Dedifferentiated amniotic fluid mesenchymal stem cell (primary cell): ENCODE measurements around the gene TAGLN2.

ENCODE experiments used
- DNase-seq: peaks from one replicate; pipeline ENCODE4 v3.0.0-alpha.2; 2016; ENCODE audit errors: extremely low spot score

TAGLN2 gene

DNA sequence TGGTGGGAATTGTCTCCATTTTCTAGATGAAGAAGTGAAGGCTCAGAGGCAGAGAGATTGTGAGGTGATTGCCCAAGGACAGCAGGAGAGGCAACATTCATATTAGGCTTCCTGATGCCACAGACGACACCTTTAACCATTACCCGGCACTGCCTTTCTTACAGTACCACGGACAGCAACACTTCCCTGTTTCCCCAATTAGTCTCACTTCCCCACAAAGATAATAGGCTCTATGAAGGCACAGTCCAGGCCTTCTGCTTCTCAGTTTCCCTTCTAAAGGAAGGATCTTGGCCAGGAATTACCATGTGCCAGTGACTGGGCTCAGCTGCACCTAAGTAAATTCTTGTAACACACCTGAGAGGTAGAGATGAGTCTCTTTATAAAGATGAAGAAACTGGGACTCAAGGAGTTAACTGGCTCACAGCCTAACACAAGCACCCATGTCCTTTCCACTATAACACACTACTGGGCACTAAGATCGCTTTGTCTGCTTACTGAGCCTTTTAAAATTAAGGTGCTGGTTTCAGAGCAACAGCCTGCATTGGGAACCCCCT, 10.5 kb upstream of the TAGLN2 start:
- no peak for DNase-seq

DNA sequence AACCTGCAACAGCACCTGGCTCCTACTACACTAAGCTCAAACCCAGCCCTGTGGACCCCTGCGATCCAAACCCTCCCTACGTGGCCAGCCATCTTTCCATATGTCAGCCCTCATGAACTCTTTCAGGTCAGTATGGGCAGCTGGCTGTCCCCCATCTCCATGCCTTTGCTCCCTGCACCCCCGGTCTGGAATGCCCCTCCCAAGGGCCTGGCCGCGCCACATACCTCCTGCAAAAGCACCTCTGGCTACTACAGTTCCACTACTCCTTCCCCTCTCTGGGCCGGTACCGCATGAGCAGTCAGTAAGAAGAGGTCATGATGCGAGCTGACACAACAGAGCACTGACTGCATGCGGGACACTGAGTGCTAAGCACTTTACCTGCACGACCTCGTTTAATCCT, 10.0 kb upstream of the TAGLN2 start:
- DNase-seq: no peak

DNA sequence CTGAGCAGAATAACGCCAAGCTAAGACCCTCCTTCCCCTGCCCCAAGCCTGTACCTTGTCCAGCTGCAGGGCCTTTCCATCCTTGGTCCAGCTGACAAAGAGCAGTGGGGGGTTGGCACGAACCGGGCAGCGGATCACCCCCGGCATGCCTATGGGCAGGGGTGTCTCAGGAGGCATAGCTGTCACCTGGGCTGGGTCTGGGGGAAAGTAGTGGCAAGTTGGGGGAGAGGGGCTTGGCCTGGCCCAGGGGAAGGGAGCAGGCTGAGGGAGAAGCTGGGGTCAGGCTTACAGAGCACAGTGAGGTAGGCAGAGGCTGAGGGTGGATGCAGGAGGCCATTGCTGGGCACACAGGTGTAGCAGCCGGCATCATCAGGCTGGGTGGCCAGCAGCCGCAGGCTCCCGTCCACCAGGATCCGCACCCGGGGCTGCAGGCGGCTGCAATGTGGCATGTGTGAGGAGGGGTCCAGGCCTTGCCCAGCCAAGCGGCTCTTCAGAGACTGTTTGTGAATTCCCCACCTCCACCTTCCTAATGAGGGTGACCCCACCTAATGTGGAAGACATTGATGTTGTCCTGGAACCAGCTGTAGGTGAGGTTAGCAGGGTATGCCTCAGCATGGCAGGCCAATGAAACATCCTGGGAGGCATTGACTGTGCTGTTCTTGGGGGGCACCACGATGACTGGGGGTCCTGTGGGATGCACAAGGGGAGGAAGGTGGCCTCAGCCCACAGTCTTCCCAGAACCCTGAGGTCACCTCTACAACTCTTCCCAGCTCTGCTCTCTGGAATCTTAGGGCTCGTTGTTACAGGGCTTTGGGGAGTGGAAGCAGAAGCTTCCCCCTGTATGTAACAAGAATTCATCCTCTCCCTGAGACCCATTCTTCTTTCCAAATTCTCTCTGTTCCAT, 9.1 kb upstream of the TAGLN2 start:
- DNase-seq: no peak

DNA sequence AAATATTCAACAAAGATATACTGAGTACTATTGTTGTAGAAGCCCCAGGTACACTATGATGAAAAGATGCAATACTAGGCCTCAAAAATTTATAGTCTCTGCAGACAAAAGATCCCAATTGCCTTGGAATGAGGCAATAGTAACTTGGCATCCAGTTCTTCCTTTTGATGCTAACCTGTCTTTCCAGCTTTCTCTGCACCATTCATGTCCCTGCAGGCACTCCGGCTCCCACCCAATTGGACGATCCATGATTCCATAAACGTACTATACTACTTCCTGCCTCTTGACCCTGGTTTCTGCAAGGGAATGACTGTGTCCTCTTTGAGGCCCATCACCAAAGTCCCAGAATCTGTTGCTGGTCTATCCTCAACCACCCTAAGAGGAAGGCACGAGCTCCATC, 8.0 kb upstream of the TAGLN2 start:
- DNase-seq: no peak

DNA sequence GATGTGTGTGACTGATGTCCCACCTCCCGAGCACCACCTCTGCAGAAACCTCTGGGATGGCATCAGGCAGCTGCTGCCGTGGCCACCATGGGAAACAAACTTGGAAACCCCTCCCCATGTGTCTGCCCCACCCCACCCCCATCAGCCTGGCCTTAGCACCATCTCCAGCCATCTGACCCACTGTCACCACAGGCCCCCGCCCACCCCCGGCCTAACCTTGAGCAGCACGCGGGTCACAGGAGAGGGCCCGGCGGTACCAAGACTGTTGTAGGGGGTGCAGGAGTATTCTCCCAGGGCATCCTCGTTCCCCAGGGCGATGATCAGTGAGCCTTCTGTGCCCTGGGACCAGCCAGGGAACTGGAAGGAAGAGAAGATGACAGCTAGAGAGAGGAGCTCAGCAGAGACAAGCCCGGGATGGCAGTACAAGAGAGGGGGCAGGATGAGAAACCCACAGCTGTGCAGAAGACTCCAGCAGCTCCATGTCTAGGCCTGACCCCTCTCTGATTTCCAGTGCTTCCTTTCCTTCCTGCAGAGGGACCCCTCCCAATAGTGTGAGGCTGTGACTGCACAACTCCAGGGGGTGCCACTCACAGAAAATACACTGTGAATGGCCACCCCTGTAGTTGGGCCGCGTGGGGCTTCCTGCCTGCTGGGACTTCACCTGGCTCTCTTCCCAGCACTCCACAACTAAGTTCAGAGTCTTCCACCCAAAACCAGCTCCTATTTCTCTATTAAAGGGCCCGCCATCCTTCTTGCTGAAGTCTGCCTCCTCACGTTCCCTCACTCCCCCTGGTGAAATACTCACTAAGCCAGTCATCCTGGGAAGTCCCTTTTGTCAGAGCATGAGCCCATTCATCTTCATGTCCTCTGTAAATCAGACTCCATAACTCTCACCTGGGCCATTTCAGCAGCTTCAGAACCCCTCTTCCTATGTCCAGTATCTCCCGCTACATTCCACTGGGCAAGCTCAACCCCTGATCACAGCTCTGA, 7.3 kb upstream of the TAGLN2 start:
- DNase-seq: no peak

DNA sequence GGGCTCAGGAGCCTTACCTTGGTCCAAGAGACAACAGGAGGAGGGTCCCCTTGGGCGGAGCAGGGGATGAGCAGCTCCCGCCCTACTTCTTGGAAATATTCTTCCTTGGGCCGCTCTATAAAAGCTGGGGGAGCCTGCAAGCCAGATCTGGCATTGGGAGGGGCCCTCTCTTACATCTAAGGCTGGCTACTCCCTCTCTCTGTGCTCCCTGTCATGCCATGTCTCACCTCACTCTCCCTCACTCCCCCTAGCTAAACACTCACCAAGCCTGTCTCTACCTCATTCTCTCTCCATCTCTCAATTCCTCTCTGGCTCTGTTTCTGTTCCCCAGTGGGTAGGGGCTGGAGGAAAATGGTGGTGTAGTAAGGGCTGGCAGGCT, 6.5 kb upstream of the TAGLN2 start:
- DNase-seq: no peak

DNA sequence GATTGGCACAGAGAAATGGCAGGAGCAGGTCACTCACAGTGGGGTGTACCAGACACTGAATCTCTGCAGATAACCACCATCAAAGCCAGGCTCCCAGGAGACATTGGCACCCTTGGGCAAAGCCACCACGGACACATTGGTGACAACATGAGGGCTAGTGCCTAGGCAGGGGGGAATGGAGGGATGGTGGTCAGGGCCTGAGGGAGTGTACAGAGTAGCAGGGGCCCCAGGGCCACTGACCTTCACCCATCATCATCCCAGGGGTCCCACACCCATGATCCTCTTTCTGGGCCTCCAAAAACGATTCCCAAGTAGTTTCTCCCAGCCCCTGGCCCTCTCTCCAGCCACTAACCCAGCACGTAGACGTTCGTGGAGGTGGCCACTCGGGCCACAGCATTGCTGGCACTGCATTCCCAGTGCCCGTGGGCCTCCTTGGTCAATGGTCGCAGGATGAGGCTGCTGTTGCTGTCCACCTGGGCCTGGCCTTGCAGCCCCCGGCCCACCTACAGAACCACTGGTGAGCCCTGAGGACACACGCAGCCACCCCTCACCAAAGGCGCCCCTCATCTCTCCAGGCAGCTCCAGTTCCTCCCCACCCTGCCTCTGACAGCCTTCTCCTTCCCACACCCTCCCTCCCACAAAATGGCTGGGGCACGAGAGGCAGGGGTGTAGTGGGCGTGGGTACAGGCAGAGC, 5.9 kb upstream of the TAGLN2 start:
- no peak for DNase-seq

DNA sequence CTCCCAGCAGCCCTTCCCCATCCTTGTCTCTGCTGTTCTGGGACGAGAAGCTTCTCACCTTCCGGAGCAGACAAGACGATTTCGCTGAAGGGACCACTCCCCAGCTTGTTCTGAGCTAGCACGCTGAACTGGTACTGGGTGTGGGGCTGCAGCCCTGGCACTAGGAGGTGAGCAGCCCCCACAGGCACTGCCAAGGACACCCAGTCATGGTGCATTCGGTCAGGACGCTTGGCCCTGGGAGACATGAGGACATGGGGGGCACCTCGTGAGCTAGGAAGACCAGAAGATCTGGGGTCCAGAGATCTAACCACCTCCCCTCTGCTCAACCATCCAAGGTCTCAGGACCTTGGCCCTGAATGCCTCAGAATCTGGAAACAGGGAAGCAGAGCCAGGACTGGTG, 5.3 kb upstream of the TAGLN2 start:
- no peak for DNase-seq

DNA sequence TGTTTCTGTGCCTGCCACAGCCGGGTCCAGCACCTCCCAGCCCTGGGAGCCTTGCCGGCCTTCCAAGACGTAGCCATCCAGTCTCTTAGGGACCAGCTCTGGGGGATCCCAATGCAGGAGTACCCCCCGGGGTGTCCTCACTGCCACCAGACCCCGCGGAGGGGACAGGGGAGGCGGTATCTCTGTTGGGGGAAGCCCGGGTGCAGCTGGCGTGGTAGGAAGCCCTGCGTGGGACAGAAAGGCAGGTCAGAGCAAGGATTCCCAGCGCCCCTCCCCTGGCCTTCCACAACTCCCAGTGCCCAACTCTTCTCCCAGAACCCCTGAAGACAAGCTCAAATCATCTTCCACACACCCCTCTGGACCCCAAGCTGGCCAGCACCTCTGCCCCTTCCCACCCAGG, 4.9 kb upstream of the TAGLN2 start:
- DNase-seq: no peak

DNA sequence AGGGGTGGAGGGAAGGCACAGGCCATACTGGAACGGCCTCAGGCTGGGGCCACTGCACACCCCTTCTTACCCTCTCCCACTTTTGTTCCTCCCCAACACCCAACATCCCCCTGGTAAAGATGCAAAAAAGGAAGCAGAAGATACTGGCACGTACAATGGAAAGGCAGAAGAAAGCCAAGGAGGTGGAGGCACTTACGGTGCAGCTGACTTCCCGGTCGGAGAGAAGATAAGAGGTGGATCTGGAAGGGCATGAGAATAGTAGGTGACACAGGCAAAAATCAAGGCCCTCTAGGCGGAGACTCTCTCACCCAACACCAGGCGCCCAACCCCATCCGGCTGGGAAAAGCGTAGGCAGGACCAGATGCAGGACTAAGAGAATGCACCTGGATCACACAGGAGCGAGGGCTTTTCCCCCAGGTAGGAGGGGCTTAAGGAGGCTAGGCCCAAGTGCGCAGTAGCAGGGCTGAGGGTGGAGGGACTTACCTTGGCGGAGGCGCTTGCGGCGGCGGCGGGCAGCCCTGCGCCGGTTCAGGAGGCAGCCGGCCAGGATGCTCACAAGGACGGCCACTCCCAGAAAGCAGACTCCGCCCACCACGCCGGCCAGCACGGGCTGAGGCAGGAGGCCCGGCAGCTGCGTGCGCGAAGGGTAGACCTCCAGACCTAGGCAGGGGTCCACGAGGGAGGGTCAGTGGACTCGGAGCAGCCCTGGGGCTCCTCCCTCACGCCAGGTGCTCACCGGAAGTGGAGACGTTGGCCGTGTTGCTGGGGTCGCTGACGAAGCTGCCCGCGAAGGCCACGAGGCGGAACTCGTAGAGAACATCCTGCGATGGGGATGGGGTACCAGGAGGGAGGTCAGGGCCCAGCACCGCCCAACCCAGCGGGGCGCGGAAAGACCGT, 4.1 kb upstream of the TAGLN2 start:
- no peak for DNase-seq

DNA sequence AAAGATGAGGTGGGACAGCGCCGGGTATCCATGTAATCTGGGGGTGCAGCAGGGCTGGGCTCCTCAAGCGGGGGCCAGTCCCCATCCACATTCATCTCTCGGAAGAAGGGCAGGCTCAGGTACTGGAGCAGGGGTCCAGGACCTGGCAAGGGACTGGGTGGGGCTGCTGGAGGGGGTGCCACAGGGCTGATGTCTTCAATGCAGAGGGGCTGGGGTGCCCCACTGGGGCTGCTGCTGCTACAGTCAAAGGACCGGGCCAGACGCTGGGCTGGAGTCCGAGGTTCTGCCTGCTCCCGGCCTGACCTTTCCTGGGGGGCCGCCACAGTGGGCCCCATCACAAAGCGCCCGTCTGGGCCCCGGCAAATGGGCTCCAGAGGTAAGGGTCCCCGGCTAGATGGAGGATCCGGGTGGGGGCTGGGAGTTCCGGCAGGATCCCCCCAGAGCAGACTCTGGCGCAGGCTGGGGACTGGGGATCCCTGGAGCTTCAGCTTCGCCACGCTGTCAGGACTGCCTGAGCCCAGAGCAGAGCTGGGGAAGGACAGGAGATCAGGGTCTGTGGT, 3.3 kb upstream of the TAGLN2 start:
- DNase-seq: no peak

DNA sequence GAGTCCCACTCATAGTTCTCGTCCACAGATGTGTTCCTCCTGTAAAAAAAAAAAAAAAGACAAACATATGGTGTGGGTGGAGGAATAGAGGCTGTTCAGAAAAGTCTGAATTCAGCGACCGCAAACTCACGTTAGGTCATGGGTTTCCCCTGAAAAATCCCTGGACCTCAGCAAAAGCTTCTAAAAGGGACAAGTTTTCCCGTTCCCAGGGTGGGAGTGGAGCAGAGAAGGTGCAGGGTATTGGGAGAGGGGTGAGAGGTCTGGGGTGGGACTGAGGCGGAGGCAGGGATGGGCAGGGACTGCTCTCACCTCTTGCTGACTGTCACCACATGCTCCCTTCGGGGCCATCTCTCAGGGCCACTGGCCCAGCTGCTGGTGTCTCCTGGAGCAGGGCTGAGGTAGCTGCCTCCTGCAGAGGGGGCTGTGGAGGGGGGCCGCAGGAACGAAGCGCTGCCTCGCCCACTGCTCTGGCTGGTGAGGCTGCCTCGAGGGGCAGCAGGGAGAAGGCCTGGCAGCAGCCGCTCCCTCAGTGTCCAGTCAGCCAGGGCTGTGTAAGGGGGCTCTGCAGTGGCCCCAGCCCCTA, 2.6 kb upstream of the TAGLN2 start:
- no peak for DNase-seq

DNA sequence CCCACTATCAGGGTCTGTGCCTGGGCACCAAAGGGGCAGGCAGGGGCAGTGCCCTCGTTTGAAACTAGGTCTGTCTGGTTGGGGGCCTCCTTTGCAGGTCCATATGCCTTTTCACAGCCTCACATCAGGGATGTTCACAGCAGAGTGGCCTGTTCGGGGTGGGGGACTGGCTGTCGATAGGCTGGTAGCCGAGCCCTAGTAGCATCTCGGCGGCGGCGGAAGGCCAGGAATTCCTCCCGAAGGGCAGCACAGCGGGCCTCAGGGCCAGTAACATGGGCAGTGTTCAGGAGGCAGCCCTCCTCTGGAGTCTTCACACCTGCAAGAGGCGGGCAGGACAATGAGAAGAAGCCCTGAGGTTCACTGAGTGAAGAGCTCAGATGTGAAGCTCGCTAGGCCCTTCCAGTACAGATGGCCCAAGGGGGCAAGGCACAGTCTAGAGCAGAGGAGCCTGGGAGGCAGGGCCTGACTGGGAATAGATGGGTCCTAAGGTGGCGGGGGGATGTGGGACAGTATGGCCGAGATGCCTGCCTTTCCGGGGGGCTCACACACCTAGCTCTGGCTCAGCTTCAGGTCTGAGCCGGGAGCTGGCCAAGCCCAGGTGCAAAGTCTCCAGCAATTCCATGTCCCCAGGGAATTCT, 2.0 kb upstream of the TAGLN2 start:
- no peak for DNase-seq

DNA sequence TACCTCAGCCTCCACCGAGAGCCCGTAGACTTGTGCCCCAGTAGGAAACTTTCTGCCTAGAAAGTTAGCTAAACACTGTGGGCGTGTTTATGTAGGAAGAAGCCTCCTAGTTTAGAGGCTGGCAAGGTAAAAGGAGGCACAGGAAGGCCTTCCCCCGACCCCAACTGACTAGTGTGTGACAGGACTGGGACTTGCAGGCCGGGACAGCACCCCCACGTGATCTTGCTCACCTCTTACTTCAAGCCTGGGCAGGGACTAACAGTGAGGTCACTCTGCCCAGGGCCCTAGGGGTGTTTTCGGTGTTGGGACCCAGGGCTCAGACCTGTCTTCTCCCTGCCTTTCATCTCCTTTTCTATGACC, 392 bp upstream of the TAGLN2 start:
- DNase-seq: no peak

DNA sequence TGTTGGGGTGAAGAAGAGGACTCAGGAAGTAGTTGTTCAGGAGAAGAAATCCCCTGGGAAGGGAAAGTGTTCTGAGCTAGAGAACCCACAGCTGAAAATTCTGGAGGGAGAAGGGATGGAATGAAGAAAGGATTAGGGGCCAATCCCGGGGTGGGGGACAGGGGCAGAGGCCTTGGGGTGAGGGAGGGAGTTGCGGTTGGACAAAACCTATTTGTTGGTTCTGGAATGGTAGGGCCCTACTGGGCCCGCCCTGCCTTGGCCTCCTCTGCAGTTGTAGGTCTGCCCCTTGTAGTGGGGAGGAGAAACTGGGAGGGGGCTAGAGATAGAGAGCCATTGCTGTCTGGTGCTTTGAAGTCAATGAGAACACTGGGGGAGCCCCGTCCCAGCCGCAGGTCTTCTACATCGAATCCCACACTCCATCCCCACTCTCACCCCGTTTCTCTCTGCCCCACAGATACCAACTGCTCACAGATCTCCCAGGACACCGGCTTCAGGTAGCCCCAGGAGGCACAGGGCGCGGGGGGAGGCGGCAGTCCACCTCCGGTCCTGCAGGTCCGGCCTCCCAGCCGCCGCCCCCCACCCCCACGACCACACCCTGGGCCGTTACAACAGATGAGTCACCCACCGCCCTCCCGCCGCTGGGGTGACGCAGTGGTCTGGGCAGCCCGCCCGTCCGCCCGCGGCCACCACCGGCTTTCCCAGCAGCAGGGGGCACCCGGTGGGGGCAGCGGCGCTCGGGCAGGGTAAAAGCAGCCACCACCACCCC, 1.1 kb downstream of the TAGLN2 start:
- peak; percentile 80 for DNase-seq

DNA sequence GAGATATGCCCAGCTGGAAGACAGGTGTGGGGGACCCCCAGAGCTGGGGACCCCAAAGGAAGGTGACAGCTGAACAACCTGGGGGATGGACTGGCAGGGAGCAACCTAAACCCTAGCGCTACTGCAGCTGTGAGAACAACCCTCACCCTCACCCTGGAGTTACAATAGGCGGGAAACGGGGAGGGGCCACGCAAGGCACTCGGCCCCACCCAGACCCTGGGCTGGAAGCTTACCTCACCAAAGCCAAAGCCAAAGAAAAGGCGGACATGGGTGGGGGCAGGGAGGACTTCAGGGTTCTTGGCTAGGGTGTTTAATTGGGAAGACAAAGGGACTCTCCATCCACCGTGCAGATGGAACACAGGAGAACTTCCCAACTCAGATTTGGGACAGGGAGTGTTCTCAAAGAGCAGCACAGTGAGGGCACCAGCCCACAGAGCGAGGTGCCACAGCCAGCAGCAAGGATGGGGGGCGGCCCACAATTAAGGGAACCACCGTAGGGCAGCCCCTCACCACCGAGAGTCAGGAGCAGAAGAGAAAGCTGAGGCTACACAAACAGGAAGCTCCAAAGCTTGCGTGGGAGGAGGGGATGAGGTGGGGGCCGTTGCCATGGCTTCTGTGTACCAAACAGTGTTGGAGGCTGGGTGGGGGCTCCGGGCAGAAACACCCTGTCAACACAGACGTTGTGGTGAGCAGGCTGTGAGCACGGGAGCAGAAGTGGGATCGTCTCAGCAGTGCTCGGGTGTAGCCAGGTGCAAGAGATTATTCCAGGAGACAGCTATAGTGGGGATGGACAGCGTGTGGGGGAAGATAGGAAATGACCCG, 1.9 kb downstream of the TAGLN2 start:
- peak; percentile 79 for DNase-seq

DNA sequence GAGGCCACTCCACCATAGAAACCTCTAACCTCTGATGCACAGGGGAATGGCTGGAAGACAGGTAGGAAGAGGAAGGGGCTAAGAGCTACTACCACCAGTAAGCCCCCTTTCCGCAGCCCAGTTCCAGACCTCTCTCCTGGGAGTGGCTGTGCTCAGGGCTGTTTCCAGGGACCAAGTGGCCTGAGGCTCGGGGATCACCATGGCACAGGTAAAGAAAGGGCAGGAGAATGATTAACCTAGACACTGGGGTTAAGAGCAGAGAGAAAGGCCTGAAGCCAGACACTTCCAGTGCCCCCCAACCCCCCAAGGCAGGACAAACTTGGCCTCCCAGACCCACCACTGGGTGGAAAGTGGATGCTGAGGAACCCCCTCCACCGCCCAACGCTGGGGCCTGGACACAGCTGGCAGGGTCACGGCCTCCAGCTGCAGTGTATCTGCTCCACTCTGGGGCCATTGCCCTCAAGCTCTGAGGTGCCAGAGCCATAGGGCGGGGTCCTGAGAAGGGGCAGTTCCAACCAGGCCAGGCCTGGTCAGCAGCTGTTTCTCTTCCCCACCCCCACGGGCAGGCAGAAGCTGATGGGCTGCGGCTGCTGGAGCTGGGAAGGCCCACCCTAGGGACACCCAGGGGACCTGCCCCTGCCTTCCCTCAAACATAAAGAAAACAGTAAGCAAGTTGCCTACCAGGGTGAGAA, 2.6 kb downstream of the TAGLN2 start:
- DNase-seq: no peak
